ENCODE results near the gene SV2C.
A peak's percentile ranks its signal among the peaks of the same experiment; 100 is the strongest.

Gene SV2C

DNA sequence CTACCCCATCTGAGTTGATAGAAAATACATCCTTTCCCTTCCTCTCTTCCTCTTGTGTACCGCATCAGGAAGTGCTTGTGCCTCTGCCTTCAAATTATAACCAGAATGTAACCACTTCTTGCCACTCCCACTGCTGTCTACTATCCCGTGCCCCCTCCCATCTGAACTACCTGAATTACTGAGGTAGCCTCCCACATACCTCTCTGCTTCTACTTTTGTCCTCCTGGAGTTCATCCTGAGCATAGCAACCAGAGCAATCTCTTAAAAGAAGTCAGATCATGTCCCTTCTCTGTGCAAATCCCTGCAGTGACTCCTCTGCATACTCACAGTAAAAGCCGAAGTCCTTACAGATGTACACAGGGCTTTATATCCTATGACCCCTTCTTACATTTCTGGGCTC lies 23.0 kb downstream of the SV2C start:
- H3K4me1 ChIP-seq (ENCODE audit: control insufficient read depth, insufficient read depth, low read length) = no peaks in the 10 kb centered on the region
- CTCF ChIA-PET = interaction anchor here (0.6 kb wide), 1 partner anchor 27 kb away, joined by 3 read pairs; no protein-coding TSS in a partner anchor
- no peak for TF ChIP-seq ZNF623 (tag by site-specific recombination; IDR thresholded peaks at IDR 0.05)
- TF ChIP-seq ZNF514 (tag by site-specific recombination; IDR thresholded peaks at IDR 0.05) = no peak
- TF ChIP-seq ZNF239 (tag by site-specific recombination; IDR thresholded peaks at IDR 0.05) = no peak
- no peak for TF ChIP-seq ZNF510 (tag by site-specific recombination; IDR thresholded peaks at IDR 0.05; ENCODE audit: insufficient replicate concordance)
- TF ChIP-seq ZSCAN30 (tag by site-specific recombination; IDR thresholded peaks at IDR 0.05) = no peak
- TF ChIP-seq ZNF223 (tag by site-specific recombination; IDR thresholded peaks at IDR 0.05) = no peak
- TF ChIP-seq, protein P1, sequence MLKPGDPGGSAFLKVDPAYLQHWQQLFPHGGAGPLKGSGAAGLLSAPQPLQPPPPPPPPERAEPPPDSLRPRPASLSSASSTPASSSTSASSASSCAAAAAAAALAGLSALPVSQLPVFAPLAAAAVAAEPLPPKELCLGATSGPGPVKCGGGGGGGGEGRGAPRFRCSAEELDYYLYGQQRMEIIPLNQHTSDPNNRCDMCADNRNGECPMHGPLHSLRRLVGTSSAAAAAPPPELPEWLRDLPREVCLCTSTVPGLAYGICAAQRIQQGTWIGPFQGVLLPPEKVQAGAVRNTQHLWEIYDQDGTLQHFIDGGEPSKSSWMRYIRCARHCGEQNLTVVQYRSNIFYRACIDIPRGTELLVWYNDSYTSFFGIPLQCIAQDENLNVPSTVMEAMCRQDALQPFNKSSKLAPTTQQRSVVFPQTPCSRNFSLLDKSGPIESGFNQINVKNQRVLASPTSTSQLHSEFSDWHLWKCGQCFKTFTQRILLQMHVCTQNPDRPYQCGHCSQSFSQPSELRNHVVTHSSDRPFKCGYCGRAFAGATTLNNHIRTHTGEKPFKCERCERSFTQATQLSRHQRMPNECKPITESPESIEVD (tag by site-specific recombination; IDR thresholded peaks at IDR 0.05) = no peak
- TF ChIP-seq ZNF776 (tag by site-specific recombination; IDR thresholded peaks at IDR 0.05; ENCODE audit: borderline replicate concordance) = no peak
- no peak for TF ChIP-seq ZNF560 (tag by site-specific recombination; IDR thresholded peaks at IDR 0.05; ENCODE audit: borderline replicate concordance)
- no peak for TF ChIP-seq MEIS1 (CRISPR knock-in tag; IDR thresholded peaks at IDR 0.05; ENCODE audit: borderline replicate concordance)
- TF ChIP-seq ZNF747 (tag by site-specific recombination; IDR thresholded peaks at IDR 0.05) = no peak
- TF ChIP-seq, protein P2, sequence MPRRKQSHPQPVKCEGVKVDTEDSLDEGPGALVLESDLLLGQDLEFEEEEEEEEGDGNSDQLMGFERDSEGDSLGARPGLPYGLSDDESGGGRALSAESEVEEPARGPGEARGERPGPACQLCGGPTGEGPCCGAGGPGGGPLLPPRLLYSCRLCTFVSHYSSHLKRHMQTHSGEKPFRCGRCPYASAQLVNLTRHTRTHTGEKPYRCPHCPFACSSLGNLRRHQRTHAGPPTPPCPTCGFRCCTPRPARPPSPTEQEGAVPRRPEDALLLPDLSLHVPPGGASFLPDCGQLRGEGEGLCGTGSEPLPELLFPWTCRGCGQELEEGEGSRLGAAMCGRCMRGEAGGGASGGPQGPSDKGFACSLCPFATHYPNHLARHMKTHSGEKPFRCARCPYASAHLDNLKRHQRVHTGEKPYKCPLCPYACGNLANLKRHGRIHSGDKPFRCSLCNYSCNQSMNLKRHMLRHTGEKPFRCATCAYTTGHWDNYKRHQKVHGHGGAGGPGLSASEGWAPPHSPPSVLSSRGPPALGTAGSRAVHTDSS (tag by site-specific recombination; IDR thresholded peaks at IDR 0.05) = no peak
- TF ChIP-seq ZNF791 (tag by site-specific recombination; IDR thresholded peaks at IDR 0.05) = no peak
- no peak for TF ChIP-seq ZNF777 (tag by site-specific recombination; IDR thresholded peaks at IDR 0.05; ENCODE audit: borderline replicate concordance)
- no peak for TF ChIP-seq ZNF433 (tag by site-specific recombination; IDR thresholded peaks at IDR 0.05; ENCODE audit: low read depth)
- no peak for TF ChIP-seq ZNF843 (tag by site-specific recombination; IDR thresholded peaks at IDR 0.05)
- TF ChIP-seq ZNF132 (tag by site-specific recombination; IDR thresholded peaks at IDR 0.05; ENCODE audit: borderline replicate concordance) = no peak
- TF ChIP-seq ZNF2 (tag by site-specific recombination; IDR thresholded peaks at IDR 0.05) = no peak

DNA sequence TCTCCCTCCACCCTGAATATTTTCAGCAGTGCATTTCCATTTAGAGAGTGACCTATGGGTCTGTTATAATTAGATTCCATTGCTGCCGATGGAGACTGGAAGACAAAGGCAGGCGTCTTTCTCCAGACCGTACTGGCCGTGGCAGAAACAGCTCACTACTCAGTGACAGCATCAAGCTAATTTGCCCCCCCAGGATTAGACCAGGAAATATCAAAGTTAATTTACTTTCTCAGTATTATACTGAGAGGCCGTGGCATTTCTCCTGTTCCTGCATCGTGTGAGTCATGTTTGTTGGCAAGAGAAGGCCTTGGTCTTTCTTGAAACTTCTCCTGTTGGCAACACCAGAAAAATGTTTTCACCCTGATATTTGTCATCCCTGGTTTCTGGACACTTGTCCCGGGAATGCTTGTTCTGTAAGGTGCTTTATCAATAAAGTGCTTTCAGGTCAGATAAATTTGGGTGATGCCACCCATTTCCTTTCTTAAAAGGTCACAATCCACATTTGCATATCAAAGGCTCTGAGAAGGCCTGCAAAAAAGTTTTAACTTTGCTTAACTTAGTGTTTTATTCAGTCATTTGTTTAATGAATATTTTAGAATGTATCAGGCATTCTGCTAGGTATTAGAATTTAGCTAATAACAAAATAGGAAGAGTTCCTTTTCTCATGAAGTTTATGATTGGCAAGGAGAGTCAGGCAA lies 28.4 kb downstream of the SV2C start:
- no peaks in the 10 kb centered on the region for H3K9me3 ChIP-seq (ENCODE audit: control insufficient read depth, insufficient read depth, low read depth, low read length)
- ChIA-PET POLR2A (no interaction called here), CTCF (no interaction called here)
- H3K4me3 ChIP-seq (ENCODE audit: low read depth, low read length) = no peak overlapping the region
- H3K36me3 ChIP-seq (ENCODE audit: control insufficient read depth in 2 of 2, insufficient read depth in 1 of 2, low read length in 2 of 2) = no peaks in the 10 kb centered on the region
- TF ChIP-seq, protein P3, sequence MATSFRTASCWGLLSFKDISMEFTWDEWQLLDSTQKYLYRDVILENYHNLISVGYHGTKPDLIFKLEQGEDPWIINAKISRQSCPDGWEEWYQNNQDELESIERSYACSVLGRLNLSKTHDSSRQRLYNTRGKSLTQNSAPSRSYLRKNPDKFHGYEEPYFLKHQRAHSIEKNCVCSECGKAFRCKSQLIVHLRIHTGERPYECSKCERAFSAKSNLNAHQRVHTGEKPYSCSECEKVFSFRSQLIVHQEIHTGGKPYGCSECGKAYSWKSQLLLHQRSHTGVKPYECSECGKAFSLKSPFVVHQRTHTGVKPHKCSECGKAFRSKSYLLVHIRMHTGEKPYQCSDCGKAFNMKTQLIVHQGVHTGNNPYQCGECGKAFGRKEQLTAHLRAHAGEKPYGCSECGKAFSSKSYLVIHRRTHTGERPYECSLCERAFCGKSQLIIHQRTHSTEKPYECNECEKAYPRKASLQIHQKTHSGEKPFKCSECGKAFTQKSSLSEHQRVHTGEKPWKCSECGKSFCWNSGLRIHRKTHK (tag by site-specific recombination; IDR thresholded peaks at IDR 0.05) = no peak
- TF ChIP-seq, protein P4, sequence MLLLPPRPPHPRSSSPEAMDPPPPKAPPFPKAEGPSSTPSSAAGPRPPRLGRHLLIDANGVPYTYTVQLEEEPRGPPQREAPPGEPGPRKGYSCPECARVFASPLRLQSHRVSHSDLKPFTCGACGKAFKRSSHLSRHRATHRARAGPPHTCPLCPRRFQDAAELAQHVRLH (tag by site-specific recombination; IDR thresholded peaks at IDR 0.05) = no peak
- TF ChIP-seq ZNF239 (tag by site-specific recombination; IDR thresholded peaks at IDR 0.05) (peak; percentile 58; the same call in 1 of the 2 replicates), ZNF37A (tag by site-specific recombination; IDR thresholded peaks at IDR 0.05) (no peak), ZNF354C (tag by site-specific recombination; IDR thresholded peaks at IDR 0.05; ENCODE audit: borderline replicate concordance, low read depth) (no peak)
- no peaks in the 10 kb centered on the region for H3K4me1 ChIP-seq (ENCODE audit: control insufficient read depth, insufficient read depth, low read length)
- H3K27ac ChIP-seq (ENCODE audit: extremely low read depth, low read depth, low read length) = no peak overlapping the region

More for the DNA sequence above, 23.0 kb downstream of the SV2C start:
- POLR2A ChIA-PET = no interaction called here
- no peak overlapping the region for H3K27ac ChIP-seq (ENCODE audit: extremely low read depth, low read depth, low read length)
- no peak overlapping the region for H3K4me3 ChIP-seq (ENCODE audit: low read depth, low read length)
- no peaks in the 10 kb centered on the region for H3K36me3 ChIP-seq (ENCODE audit: control insufficient read depth in 2 of 2, insufficient read depth in 1 of 2, low read length in 2 of 2)
- no peaks in the 10 kb centered on the region for H3K9me3 ChIP-seq (ENCODE audit: control insufficient read depth, insufficient read depth, low read depth, low read length)

All from HEK293 (cell line).